Mucosa of rectum (tissue), 2 donors: ENCODE measurements around the gene APPL2.

Experiments used
- H3K27ac ChIP-seq, 2 donors: one replicate each; pipeline ENCODE4 v1.7.0; 2013; ENCODE audit warnings: inconsistent platforms in 2 of 2, low read depth in 2 of 2, low read length in 2 of 2
- H3K27me3 ChIP-seq, 2 donors: one replicate each; pipeline ENCODE4 v1.7.0; 2013; ENCODE audit warnings: low read length in 2 of 2; ENCODE audit not compliant: control insufficient read depth in 2 of 2, insufficient read depth in 2 of 2
- H3K36me3 ChIP-seq, 2 donors: one replicate each; pipeline ENCODE4 v1.7.0; 2013; ENCODE audit warnings: low read length in 2 of 2; ENCODE audit not compliant: control insufficient read depth in 2 of 2, insufficient read depth in 2 of 2
- H3K4me1 ChIP-seq, 2 donors: one replicate each; pipeline ENCODE4 v1.7.0; 2013; ENCODE audit warnings: low read length in 2 of 2, mild to moderate bottlenecking in 1 of 2; ENCODE audit not compliant: control insufficient read depth in 2 of 2, insufficient read depth in 2 of 2
- H3K4me3 ChIP-seq, 2 donors: one replicate each; pipeline ENCODE4 v1.7.0; 2013; ENCODE audit warnings: low read length in 2 of 2
- H3K9ac ChIP-seq, 2 donors: one replicate each; pipeline ENCODE4 v1.7.0; 2013; ENCODE audit warnings: low read length in 2 of 2, low read depth in 1 of 2, mild to moderate bottlenecking in 1 of 2
- H3K9me3 ChIP-seq, 2 donors: one replicate each; pipeline ENCODE4 v1.7.0; 2013; ENCODE audit warnings: low read length in 2 of 2; ENCODE audit not compliant: control insufficient read depth in 2 of 2
- donor health status: healthy.
- donor health status: Normal muscosa, but diverticular disease.

Gene APPL2

GRCh38 chr12:105272814-105273416 is 36.9 kb upstream of the APPL2 start:
- Histone ChIP-seq H3K27me3 (no peaks in the 10 kb centered on the region), H3K9me3 (no peaks in the 10 kb centered on the region), H3K36me3 (no peaks in the 10 kb centered on the region), H3K9ac (no peak overlapping the region), H3K4me3 (no peak overlapping the region), H3K4me1 (peaks cover 0 to 3% of the 10 kb centered on the region in 2 donors), H3K27ac (no peak overlapping the region)

- Histone ChIP-seq H3K27me3 (no peaks in the 10 kb centered on the region), H3K9ac (no peak overlapping the region), H3K4me3 (no peak overlapping the region), H3K36me3 (no peaks in the 10 kb centered on the region), H3K4me1 (no peaks in the 10 kb centered on the region), H3K27ac (no peak overlapping the region), H3K9me3 (no peaks in the 10 kb centered on the region)
These were observed 36.2 kb upstream of the APPL2 start for GRCh38 chr12:105272152-105272551.

- no peaks in the 10 kb centered on the region for H3K4me1 ChIP-seq
- H3K27me3 ChIP-seq = no peaks in the 10 kb centered on the region
- no peak overlapping the region for H3K27ac ChIP-seq
- no peaks in the 10 kb centered on the region for H3K36me3 ChIP-seq
- H3K4me3 ChIP-seq = no peak overlapping the region
- no peaks in the 10 kb centered on the region for H3K9me3 ChIP-seq
- H3K9ac ChIP-seq = no peak overlapping the region
These were observed 35.4 kb upstream of the APPL2 start for GRCh38 chr12:105271364-105271763.

GRCh38 chr12:105270671-105271255 is 34.8 kb upstream of the APPL2 start:
- Histone ChIP-seq H3K4me1 (no peaks in the 10 kb centered on the region), H3K27ac (no peak overlapping the region), H3K27me3 (no peaks in the 10 kb centered on the region), H3K36me3 (no peaks in the 10 kb centered on the region), H3K9me3 (no peaks in the 10 kb centered on the region), H3K9ac (no peak overlapping the region), H3K4me3 (no peak overlapping the region)

- no peak overlapping the region for H3K4me3 ChIP-seq
- no peak overlapping the region for H3K9ac ChIP-seq
- H3K27ac ChIP-seq = no peak overlapping the region
- H3K27me3 ChIP-seq = peaks cover 0 to 3% of the 10 kb centered on the region in 2 donors
- H3K36me3 ChIP-seq = no peaks in the 10 kb centered on the region
- no peaks in the 10 kb centered on the region for H3K4me1 ChIP-seq
- H3K9me3 ChIP-seq = no peaks in the 10 kb centered on the region
These were observed 31.7 kb upstream of the APPL2 start for GRCh38 chr12:105267711-105268110.

GRCh38 chr12:105264771-105265170 is 28.8 kb upstream of the APPL2 start:
- H3K27ac ChIP-seq = no peak overlapping the region
- H3K36me3 ChIP-seq = no peaks in the 10 kb centered on the region
- H3K4me3 ChIP-seq = no peak overlapping the region
- H3K27me3 ChIP-seq = peaks cover 0 to 4% of the 10 kb centered on the region in 2 donors
- H3K9me3 ChIP-seq = no peaks in the 10 kb centered on the region
- H3K9ac ChIP-seq = no peak overlapping the region
- H3K4me1 ChIP-seq = no peaks in the 10 kb centered on the region

- Histone ChIP-seq H3K27ac (no peak overlapping the region), H3K27me3 (peaks cover 0 to 4% of the 10 kb centered on the region in 2 donors), H3K4me3 (no peak overlapping the region), H3K9ac (no peak overlapping the region), H3K4me1 (no peaks in the 10 kb centered on the region), H3K36me3 (no peaks in the 10 kb centered on the region), H3K9me3 (no peaks in the 10 kb centered on the region)
These were observed 26.6 kb upstream of the APPL2 start for GRCh38 chr12:105262461-105263184.

- H3K4me3 ChIP-seq = no peak overlapping the region
- H3K27me3 ChIP-seq = peaks cover 0 to 4% of the 10 kb centered on the region in 2 donors
- no peaks in the 10 kb centered on the region for H3K9me3 ChIP-seq
- no peak overlapping the region for H3K27ac ChIP-seq
- H3K4me1 ChIP-seq = no peaks in the 10 kb centered on the region
- H3K9ac ChIP-seq = no peak overlapping the region
- no peaks in the 10 kb centered on the region for H3K36me3 ChIP-seq
These were observed 25.0 kb upstream of the APPL2 start for GRCh38 chr12:105261010-105261409.

- no peaks in the 10 kb centered on the region for H3K4me1 ChIP-seq
- H3K4me3 ChIP-seq = no peak overlapping the region
- no peaks in the 10 kb centered on the region for H3K36me3 ChIP-seq
- peaks cover 0 to 4% of the 10 kb centered on the region in 2 donors for H3K27me3 ChIP-seq
- no peaks in the 10 kb centered on the region for H3K9me3 ChIP-seq
- H3K27ac ChIP-seq = no peak overlapping the region
- no peak overlapping the region for H3K9ac ChIP-seq
These were observed 23.3 kb upstream of the APPL2 start for GRCh38 chr12:105259226-105259625.

GRCh38 chr12:105257321-105257728 is 21.4 kb upstream of the APPL2 start:
- Histone ChIP-seq H3K27ac (peak overlapping the region in 1 of 2 donors; percentile 7), H3K9ac (no peak overlapping the region), H3K4me3 (no peak overlapping the region), H3K4me1 (no peaks in the 10 kb centered on the region), H3K9me3 (no peaks in the 10 kb centered on the region), H3K27me3 (no peaks in the 10 kb centered on the region), H3K36me3 (no peaks in the 10 kb centered on the region)
